Stimulated activated CD4-positive, alpha-beta T cell treated with anti-CD3 and anti-CD28 coated beads, Interleukin-1b, Interleukin-23, amount 100 ng/mL, for 24 hours (primary cell): ENCODE data around the gene MYOD1.

Source experiments
- DNase-seq, 4 experiments: peaks; one replicate each; pipeline ENCODE4 v3.0.0-alpha.2; 2020; ENCODE audit warnings: low read depth in 4 of 4, low spot score in 1 of 4

The MYOD1 gene

DNA sequence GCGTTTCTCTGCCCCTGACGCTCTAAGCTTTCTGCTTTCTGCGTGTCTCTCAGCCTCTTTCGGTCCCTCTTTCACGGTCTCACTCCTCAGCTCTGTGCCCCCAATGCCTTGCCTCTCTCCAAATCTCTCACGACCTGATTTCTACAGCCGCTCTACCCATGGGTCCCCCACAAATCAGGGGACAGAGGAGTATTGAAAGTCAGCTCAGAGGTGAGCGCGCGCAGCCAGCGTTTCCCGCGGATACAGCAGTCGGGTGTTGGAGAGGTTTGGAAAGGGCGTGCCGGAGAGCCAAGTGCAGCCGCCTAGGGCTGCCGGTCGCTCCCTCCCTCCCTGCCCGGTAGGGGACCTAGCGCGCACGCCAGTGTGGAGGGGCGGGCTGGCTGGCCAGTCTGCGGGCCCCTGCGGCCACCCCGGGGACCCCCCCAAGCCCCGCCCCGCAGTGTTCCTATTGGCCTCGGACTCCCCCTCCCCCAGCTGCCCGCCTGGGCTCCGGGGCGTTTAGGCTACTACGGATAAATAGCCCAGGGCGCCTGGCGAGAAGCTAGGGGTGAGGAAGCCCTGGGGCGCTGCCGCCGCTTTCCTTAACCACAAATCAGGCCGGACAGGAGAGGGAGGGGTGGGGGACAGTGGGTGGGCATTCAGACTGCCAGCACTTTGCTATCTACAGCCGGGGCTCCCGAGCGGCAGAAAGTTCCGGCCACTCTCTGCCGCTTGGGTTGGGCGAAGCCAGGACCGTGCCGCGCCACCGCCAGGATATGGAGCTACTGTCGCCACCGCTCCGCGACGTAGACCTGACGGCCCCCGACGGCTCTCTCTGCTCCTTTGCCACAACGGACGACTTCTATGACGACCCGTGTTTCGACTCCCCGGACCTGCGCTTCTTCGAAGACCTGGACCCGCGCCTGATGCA, at the start of gene MYOD1:
Gene MYOD1 (plus strand): TSS at position 544 of the 910 bp plus-strand sequence. CDS start 212 bp downstream, at position 756.
- no peak for DNase-seq

DNA sequence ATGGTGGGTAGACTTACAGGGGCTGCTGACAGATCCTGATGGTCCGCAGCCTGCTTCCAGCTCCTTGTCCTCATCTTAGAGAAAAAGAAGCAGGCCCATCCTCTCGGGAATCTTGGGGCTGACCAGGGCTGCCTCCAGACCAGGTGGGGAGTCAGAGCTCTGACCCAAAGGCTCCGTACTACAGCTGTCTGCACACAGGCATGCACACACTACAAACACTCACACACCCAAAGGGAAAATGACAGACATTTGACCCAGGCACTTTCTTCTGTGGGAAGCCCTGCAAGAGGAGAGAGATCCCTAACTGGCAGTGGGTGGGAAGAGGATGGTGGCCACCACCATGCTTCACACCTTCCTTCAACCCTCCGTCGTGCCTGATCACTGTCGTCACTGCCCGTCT, 46.9 kb upstream of the MYOD1 start:
- DNase-seq: no peak

DNA sequence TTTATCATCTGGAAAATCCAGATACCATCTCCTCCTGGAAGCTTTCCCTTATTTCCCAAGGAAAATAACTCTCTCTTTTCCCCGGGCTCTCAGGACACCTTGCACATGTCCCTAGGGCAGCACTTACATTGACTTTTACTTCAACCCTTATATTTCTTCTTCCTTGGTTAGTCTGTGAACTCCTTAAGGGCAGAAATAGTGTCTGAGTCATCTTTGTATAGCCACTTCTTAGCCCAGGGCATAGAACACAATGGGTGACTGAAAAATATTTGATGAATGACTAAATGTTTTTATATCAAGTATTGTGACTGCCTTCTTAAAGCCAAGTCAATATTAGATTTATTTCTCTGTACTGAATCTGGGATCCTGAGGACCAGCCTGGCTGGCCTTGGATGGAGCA, 45.4 kb upstream of the MYOD1 start:
- DNase-seq: no peak

DNA sequence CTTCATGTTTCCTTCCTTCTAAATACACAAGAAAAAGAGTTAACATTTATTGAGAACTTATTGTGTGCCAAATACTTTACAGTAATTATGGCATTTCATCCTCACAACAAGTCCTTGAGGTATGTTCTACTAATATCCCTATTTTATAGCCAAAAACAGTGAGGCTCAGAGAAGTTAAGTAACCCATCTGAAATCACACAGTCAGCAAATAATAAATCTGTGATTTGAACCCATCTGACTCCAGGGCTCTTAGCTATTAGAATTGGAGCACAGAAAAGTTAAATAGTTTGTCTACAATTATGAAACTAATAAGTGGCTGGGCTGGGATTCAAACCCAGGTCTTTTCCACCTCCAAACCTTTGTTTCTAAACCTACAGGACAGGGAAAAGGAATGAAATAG, 36.5 kb upstream of the MYOD1 start:
- DNase-seq: no peak

DNA sequence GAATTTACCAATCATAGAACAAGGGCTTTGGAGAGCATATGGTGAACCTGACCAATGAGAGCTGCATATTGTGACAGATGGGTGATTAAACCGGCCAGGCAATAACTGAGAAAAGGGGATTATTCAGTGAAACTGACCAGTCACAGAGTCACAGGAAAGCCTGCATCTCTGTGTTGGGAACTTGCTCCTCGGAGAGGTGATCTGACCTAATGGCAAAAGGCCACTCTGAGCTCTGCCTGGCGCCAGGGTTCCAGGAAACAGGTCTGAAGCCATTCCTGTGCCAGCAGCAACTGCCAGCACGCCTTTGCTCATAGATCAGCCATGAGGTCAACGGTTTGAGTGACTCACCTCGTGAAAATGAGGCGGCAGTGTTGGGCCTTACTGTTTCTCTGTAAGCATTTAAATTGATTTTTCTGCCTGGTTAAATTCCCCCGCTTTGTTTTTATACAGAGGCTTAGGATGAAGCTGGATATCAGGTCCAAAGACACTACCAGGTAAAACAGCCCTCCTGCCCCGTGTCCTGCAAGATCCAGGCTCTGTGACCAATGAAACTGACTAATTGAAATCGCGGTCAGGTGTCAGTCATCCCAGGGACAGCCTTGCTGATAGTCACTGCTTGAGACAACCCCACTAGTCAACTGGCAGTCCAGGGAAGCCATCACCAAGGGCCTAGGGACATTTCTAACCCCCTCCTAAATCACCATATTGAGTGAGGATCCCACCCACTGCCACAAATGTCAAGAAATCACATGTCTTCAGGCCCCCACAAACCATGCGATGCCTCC, 35.8 kb upstream of the MYOD1 start:
- no peak for DNase-seq

DNA sequence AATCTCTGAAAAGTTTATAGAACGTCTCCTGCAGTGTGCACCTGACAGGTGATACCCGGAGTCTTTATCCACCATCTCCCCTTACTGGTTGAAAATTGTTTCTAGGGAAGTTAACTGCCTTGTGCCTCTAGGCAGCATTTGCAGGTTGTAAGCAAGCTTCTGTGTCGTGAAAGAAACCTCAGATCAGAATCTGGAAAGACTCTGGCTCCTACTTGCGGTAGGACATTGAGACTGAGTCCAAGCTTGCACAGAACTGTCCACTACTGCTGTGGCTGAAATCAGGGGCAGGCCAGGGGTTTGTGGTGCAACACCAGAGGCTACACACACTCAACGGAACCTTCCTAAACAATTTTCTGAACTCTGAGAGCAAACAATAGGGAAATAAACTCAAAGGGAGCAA, 34.8 kb upstream of the MYOD1 start:
- no peak for DNase-seq

DNA sequence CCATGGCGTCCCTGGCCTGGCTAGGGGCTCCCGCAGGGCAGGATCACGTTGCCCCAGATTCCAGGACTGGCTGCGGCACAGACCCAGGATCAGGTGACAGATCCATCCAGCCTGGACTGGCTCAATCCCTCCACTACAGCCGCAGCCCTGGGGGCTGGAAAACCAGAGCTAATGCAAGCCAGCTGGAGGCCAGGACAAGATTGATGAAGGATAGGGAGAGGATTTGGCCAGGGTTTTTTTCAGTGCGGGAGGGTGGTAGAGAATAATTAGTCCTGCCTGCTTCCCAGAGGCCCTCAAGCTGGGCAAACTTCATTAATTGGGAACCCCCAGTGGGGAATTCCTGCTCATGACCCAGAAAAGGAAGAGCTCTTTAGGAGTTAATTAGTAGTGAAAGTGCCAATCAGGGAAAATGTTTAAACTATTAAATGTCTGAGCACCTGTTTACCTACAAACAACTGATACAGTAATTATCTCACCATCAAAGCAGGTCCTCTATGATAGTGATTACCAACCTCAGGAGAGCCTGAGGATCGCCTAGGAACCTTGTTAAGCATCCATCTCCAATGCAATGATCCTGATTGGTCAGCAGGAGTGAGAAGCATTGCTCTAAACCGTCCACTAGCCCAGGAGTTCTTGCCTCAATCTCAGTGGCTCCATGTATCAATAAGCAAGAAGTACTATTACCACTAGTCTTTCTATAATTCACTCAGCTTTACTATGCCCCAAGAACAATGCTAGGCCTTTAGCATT, 33.0 kb upstream of the MYOD1 start:
- DNase-seq: no peak

DNA sequence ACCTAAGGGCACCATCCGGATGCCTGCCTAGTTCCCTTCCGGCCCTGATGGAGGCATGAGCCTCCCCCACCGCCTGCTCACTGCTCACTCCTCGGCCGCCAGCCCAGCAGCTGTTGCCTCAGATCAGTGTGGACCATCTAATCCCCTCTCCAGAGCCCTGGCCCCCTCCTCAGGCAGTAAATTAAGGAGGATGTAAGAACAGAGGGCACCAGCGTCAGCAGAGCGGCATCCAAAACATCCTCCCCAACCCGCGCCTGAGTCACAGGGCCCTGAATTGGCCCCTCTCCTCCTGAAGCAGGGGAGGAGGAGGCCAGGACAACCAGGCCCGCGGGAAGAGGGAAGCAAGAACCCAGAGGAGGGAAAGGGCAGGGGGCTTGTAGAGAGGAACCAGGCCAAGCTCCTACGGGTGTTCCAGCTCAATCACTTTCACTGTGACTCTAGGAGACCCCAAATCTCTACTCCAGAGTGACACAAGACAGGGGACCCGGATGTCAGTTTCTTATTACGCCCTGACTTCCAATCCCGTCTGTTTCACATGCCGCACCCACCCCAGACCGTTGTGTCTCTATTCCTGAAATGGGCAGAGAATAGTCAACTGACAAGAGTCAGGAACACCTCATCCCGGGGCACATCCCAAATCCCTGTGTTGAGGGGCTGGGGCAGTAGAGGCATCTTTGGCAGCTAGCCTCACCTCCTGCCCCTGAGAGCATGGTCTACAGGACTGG, 31.3 kb upstream of the MYOD1 start:
- DNase-seq: no peak

DNA sequence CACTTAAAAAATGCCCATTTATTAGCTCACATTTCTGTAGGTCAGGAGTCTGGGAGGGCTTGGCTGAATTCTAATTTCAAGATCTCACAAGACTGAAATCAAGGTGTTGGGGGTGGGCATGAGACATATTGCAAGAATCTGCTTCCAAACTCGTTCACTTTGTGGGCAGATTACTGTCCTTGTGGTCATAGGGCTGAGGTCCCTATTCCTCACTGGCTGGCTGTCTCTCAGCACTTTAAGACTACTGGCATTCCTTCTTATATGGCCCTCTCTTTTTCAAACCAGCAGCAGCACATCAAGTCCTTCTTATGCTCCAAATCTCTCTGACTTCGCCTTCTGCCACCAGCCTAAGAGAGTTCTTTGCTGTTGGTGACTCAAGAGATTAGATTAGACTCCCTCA, 27.8 kb upstream of the MYOD1 start:
- no peak for DNase-seq

DNA sequence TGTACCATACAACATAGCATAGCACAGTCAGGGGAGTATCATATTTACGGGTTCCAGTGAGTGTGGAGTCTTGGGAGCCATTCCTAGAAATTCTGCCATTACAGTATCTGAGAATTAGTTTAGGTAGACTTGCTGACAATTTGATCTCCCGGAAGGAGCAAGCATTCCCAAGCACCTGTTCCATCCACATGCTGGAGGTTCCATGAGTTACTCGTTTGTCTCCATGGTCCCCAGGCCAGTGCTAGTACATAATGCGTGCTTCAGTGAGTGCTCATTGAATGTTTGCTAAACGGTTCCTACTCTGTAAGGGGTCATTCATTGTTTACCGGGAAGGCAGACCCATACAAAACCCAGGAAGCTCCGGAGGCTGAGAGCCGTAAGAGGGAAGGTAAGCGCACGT, 27.4 kb upstream of the MYOD1 start:
- no peak for DNase-seq

DNA sequence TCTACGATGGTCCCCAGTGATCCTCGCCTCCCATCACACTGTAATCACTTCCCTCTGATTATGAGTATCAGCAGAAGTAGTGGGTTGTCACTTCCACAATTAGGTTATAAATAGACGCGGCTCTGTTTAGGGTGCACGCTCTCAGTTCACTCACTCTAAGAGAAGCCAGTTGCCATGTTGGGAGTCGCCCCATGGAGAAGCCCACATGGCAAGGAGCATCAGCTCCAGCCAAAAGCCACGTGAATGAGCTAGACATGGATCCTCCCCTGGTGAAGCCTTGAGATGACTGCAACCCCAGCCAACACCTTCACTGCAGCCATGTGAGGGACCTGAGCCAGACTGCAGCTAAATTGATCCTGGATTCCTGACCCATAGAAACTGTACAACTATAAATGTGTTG, 26.4 kb upstream of the MYOD1 start:
- DNase-seq: no peak

DNA sequence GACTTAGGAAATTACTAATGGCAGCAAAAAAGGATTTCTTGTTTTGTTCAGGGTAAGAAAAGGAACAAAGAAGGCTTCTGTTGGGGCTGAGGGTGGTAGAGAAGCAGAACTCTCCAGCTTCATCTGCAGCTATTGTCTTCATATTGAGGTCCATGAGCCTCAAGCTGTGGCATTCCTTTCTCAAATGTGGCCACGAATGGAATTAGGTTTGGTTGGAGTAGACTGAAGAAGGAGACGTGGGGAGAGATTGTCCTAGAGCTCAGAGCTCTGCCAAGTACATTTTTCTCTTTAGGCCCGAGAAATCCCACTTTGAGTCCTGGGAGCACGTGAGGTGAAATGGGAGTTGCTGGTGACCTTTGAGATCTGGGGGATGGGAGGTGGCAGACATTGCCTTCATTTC, 25.8 kb upstream of the MYOD1 start:
- DNase-seq: no peak

DNA sequence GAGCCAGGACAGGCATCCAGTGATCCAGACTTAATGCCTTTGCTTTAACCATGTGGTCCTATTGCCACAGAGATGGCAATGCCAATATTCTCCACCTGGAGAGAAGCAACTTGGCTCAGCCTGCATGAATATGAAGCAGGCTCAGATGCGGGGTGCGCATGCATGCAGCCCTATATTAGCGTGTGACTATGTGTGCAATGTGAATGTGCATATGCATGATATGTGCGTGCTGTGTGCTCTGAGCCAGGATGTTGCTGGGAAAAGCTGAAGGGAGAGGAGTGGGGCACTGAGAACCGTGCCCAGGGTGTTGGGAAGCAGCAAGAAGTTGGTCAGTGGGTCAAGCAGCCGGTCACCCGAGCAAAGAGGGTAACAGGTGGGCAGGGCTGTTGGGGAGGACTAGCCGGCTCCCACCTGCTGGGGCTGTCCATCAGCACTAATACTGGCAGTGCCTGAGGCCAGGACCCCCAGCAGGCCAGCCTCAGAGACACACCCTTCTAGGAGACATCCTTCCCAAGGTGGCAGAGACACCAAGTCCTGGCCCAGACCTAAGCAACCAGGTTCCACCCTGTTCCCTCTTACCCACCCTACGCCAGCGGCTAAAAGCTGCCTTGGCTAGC, 24.8 kb upstream of the MYOD1 start:
- no peak for DNase-seq

DNA sequence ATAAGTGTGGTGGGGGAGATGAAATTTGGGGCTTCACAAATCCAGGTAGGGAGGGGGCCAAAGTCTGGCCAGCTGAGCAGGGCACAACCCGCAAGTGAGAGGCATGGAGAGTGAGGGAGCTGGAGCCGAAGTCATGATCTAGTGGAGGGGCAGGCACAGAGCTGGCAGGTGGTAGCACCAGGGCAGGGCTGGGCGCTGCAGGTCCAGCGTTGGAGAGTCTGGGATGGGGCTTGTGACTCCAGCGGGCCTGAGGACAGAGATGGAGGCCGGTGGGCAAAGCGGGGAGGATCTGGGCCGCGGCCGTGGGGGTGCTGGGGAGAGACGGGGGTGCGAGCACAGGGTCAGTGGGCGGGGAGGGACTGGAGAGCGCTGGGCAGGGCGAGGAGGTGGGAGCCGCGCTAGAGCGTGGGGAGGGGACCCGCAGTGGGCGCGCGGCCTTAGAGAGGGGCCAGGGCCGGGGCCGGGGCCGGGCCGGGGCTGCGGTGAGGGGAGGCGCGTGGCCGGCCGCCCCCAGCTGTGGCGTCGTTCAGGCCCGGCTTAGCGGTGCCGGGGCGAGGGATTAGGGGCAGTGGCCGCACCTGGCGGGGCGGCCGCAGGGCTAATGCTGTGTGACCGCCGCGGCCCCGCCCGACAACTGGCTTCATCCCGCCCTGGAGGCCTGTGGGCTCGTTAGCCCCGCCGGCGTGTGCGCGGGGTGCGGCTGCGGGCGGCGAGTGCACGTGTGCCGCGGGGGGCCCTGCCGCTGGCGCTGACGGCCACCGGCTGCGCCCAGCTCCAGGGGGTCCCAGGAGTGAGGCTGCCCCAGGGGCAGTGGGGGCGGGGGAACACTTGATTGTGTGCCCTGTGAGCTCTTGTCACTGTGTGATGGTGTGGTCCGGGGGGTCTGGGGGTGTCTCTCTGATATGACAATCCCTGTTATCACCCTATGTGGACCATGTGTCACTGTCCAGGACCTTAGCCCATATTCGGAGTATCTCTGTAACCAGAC, 23.6 kb upstream of the MYOD1 start:
- DNase-seq: no peak

DNA sequence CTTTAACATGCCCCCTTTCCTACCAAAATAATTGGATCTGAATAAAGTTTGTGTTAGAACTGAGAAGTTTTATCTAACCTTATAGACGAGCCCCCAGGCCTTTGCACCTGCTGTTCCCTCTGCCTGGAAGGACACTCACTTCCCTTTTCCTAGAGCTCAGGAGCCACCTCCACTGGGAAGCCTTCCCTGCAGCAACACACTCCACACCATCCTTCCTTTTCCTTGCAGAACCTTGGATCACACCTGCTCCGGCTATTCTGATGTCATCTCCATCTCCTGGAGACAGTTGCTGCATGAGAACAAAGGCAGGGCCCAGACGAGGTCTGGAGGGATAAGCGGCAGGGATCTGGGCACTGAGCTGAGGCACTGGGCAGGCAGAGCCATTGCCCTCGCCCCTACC, 22.6 kb upstream of the MYOD1 start:
- DNase-seq: no peak

DNA sequence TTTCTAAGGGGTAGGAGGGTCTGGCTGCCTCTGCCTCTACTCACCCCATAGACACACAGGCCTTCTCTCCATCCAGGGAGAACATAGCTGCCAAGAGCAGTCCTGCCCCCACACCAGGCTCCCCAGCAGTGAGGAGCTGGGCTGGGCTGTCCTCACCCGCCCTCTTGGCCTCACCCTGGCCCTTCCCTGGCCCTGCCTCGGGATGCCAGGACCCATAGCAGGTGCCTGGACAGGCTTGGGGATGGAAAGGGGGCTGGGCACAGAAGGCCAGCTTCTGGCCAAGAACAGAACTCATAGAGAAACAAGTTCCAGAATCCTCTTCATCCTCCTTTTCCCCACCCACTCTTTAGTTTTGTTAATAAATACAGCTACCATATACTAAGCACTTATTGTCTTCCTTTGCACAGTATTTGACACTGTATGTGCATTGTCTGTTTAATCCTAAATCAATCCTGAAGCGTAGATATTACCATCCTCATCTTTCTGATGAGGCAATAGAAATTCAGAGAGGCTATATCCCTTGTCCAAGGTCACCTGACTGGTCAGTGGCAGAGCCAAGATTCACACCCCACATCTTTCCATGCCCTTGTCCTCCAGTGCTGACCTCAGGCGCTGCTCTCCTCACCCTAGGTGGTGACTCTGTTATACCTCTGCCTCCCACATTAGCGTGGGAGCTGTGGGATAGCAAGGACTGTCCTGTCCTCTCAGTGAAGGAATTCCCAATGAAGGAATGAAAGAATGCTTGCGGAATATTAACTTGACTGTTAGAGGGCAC, 22.0 kb upstream of the MYOD1 start:
- no peak for DNase-seq

DNA sequence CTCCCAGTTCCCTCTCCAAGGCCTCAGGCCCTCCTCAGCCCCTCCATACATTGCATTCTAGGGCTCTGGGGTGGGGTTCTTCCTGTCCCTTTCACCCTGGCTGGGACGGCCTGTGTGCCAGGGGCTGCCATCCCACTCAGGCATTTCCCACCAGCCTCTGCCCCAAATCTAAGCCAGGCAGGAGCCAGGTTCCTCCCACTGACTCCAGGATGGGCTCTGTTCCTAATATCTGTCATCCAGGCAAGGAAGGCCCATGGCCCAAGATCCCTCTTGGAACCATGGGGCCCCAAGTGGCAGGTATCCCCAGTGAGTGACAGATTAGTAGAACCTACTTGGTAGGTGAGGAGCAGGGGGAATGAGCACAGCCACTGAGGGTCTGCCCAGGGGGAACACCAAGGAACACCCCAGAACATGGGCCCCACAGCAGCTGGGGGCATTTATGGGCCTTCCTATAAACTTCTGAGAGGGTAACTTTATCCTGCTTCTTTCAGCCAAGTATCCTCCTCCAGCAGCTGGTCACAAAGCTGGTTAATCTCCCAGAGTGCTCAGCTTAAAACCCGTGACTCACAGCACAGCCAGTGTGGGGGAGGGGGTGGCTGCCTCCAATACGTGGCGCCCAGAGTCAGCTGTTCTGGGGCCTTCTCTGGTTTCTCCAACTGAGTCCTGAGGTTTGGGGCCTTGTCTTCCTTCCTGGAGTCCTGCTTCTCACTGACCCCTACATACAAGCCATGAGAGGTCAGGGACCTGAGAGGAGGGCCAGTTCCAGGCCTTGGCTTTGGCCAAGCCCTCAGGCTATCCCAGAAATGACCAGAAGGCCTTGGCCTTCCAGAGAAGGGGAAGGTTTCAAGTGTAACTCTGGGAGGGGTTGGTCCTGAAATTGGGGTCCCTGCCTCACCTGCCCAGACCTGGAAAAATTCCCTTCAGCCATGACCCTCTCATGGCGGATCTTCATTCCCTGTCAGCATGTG, 19.9 kb upstream of the MYOD1 start:
- DNase-seq: no peak
